Stimulated activated CD8-positive, alpha-beta memory T cell treated with anti-CD3 and anti-CD28 coated beads, Interleukin-12 subunit alpha, Interleukin-12 subunit beta, amount 100 ng/mL, for 4 hours (primary cell): Measurements from ENCODE around the gene SPATA21.
"Not testable (repeated sequence)": the region's sequence is repeated elsewhere in the genome, so short reads cannot be mapped to it uniquely, and the experiment has no call there.

Source experiments
- DNase-seq: peaks from one replicate; pipeline ENCODE4 v3.0.0-alpha.2; 2020; ENCODE audit warnings: low read depth

Gene SPATA21

GRCh38 chr1:16436946-16437474, at the start of gene SPATA21:
Gene SPATA21 (minus strand): TSS chr1:16437424. CDS start chr1:16431371, 6,053 bp downstream.
- DNase-seq: no peak

- DNase-seq: not testable (repeated sequence)
Measured at GRCh38 chr1:16487011-16487410, 49.8 kb upstream of the SPATA21 start.

- DNase-seq: not testable (repeated sequence)
Measured at GRCh38 chr1:16486316-16486715, 49.1 kb upstream of the SPATA21 start.

GRCh38 chr1:16484931-16485330, 47.7 kb upstream of the SPATA21 start:
- DNase-seq: no peak

- DNase-seq: no peak
Measured at GRCh38 chr1:16484501-16484835, 47.2 kb upstream of the SPATA21 start.

GRCh38 chr1:16483639-16484500, 46.6 kb upstream of the SPATA21 start:
- DNase-seq: not testable (repeated sequence)

GRCh38 chr1:16483146-16483545, 45.9 kb upstream of the SPATA21 start:
- DNase-seq: not testable (repeated sequence)

- no peak for DNase-seq
Measured at GRCh38 chr1:16478091-16478490, 40.9 kb upstream of the SPATA21 start.

GRCh38 chr1:16475771-16476770, 38.8 kb upstream of the SPATA21 start:
- DNase-seq: not testable (repeated sequence)

- DNase-seq: not testable (repeated sequence)
Measured at GRCh38 chr1:16474891-16475290, 37.7 kb upstream of the SPATA21 start.

- no peak for DNase-seq
Measured at GRCh38 chr1:16474166-16474800, 37.1 kb upstream of the SPATA21 start.

- no peak for DNase-seq
Measured at GRCh38 chr1:16468558-16468957, 31.3 kb upstream of the SPATA21 start.

GRCh38 chr1:16464917-16465625, 27.8 kb upstream of the SPATA21 start:
- DNase-seq: no peak

GRCh38 chr1:16462773-16463330, 25.6 kb upstream of the SPATA21 start:
- DNase-seq: no peak

- no peak for DNase-seq
Measured at GRCh38 chr1:16461681-16462080, 24.5 kb upstream of the SPATA21 start.

GRCh38 chr1:16459352-16459925, 22.2 kb upstream of the SPATA21 start:
- DNase-seq: no peak

- no peak for DNase-seq
Measured at GRCh38 chr1:16458831-16459230, 21.6 kb upstream of the SPATA21 start.

- not testable (repeated sequence) for DNase-seq
Measured at GRCh38 chr1:16456151-16456550, 18.9 kb upstream of the SPATA21 start.

GRCh38 chr1:16454909-16455308, 17.7 kb upstream of the SPATA21 start:
- DNase-seq: not testable (repeated sequence)

GRCh38 chr1:16451841-16452528, 14.8 kb upstream of the SPATA21 start:
- DNase-seq: no peak
